Placental epithelial cell (primary cell): ENCODE results near the gene FAM13C. TPM values are rescaled to one million over a fixed set of nuclear protein-coding genes. Genes with fewer than 3 reads are reported as not detected.

Experiments used
- total RNA-seq: library from RNA; depleted of rRNA; stranded (reverse); fragments of >200 nt; gene quantifications from 2 replicates; pipeline ENCODE4 v1.2.3, GENCODE V29; 2012

Gene FAM13C
- total RNA-seq = not detected in 2 replicates

DNA sequence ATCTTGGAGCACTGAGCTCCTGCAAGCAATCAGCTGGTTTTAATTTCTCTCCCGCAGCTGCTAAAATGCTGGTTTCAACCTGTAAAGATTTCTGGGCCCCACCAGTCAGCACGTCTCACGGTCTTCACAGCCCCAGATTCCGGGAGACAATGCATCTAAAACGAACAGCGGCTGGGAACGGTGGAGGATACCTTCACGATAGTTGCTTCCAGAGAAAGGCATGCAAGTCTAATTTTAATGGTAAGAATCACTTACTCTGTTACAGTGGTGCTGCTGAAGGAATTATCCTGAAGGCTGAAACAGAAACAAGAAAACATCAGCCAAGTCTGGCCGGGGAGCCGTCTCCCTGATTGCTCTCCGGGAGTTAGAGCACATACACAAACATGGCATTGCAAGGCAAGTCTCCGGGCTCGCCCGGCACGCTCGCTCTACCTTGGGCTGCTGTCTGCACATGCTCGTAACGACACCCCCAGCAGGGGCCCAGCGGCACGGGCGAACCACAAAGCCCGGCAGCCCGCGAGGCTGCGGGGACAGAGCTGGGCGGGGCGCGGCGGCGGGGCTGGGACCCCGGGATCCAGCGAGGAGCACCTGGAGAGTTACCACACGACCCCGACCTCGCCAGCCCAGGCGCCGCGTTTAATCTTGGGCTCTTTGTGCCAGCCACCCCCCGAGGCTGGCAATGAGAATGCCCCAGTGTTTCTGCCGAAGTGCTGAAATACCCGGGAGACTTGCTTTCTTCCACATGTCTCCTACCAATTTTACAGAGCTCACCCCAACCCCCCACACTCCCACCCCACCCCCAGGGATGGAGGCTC lies at the start of gene FAM13C:
FAM13C (minus strand) TSS at position 406 of the 815 bp plus-strand sequence; CDS start at position 317, 89 bp downstream.

Other genes starting within 250 kb of the FAM13C start
- gene PHYHIPL, start 185.9 kb downstream of the FAM13C start, total RNA-seq = not detected in 2 replicates